HG03175 (cell line): ENCODE results near the gene DDX39B.
"Not testable (repeated sequence)": the region's sequence is repeated elsewhere in the genome, so short reads cannot be mapped to it uniquely, and the experiment has no call there.

Source experiments
- ATAC-seq: cut with Tn5 transposase; IDR thresholded peaks from one replicate; pipeline ENCODE4 v1.9.1; 2021; ENCODE audit warnings: mild to moderate bottlenecking, moderate library complexity; ENCODE audit not compliant: unreplicated experiment

The DDX39B gene

DNA sequence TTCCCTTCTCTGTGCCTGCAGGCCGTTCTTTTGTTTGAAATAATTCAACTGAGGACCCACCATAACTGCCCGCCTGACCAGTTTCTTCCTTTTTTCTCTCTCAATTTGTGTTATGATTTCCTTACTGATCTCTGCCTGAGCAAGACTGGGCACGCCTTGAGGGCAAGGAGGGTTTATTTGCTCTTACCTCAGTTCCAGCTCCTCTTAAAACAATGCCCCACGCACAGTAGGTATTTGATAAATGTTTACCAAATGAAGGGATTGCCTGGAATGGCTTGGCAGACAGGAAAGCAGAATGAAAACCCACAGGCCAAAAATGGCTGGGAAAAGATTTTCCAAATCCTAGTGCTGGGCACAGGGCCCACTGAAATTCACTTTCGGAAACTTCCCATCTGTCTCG, 54.1 kb downstream of the DDX39B start:
- not testable (repeated sequence) for ATAC-seq

DNA sequence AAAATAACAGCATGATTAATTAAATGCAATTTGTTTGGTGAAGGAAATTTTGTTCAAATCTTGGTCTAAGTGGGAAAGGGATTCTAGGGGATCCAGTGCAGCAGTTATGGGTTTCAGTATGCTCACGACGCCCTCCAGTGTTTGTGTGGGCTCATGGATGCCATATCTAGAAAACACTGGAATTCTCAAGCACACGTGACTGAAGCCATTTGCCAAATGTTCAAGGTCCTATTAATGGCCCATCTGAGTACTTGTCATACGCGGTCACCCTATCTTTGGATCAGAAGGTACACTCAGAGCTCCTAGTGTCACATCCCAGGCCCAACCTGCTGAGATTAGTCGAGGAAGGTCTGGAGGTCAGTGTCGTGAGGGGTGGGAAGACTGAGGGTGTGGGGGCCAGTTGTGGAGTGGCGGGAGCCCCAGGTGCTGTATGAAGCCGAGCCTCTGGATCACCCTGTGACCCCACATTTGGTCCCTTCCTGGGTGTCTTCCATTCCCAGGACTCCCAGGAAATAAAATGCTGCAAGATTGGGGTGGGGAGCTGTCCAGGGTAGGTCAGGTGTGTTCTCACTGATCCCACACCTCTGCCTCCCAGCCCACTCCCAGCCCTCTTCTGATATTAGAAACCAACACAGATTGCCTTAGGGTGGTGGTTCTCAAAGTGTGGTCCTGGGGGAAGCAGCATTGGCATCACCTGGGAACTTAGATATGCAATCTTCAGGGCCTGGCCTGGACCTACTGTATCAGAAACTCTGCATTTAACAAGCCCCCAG, 55.6 kb downstream of the DDX39B start:
- ATAC-seq, result not testable (repeated sequence)

DNA sequence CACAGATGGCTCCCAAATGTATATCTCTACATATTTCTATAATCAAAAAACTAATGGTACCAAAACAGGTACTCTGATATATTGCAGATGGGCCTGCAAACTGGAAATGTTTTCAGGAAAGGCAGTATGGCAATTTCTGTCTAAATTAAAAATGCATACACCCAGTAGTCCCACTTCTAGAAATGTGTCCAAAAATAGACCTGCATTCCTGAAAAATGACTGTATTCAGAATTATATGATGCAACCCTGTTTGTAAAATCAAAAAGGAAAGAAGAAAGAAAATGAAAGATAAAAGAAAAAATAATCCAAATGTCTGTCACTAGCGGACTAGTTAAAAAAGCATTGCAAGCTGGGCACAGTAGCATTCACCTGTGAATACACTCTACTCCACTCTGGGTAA, 56.7 kb downstream of the DDX39B start:
- ATAC-seq, result no peak

DNA sequence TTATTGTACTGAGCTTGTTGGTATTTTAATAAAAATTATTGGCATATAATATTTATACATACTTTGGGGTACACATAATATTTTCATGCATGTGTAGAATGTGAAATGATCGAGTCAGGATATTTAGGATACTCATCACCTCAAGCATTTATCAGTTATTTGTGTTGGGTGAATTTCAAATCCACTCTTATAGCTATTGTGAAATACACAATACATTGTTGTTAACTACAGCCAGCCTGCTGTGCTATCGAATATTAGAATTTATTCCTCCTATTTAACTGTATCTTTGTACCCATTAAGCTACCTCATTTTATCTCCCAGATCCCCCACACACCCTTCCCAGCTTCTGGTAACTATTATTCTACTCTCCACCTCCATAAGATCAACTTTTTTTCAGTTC, 58.4 kb downstream of the DDX39B start:
- no peak for ATAC-seq

DNA sequence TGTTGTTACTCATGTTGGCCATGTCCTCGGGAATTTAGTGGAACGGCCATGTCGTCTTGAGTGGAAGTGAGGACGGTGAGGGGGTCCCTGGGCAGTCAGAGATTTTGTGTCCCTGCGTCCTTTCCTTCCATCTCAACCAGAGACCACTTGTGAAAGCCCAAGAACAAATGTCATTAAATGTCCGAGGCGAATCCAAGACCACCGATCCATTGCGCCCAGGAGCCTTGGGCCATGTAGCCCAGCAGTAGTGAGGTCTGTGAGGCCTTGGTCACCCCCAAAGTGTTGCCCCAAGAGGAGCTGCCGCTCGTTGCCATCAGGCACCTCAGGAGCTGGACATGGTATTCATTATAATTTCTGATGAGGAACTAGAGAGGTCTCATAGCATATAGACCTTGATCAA, 61.2 kb downstream of the DDX39B start:
- no peak for ATAC-seq
